Stomach smooth muscle (tissue), 2 donors: Measurements from ENCODE around the gene RIN3.

ENCODE experiments used
- H3K27ac ChIP-seq: one replicate; pipeline ENCODE4 v1.7.0; 2013; ENCODE audit warnings: mild to moderate bottlenecking, low read length, inconsistent platforms
- H3K27me3 ChIP-seq, 2 donors: one replicate each; pipeline ENCODE4 v1.7.0; 2013; ENCODE audit warnings: low read length in 2 of 2; ENCODE audit not compliant: insufficient read depth in 2 of 2, control insufficient read depth in 1 of 2
- H3K36me3 ChIP-seq, 2 donors: one replicate each; pipeline ENCODE4 v1.7.0; 2013; ENCODE audit warnings: low read length in 2 of 2; ENCODE audit not compliant: control insufficient read depth in 2 of 2, insufficient read depth in 2 of 2
- H3K4me1 ChIP-seq: one replicate; pipeline ENCODE4 v1.7.0; 2013; ENCODE audit warnings: low read length; ENCODE audit not compliant: control insufficient read depth, insufficient read depth
- H3K4me3 ChIP-seq, 2 donors: one replicate each; pipeline ENCODE4 v1.7.0; 2013; ENCODE audit warnings: low read length in 2 of 2
- H3K9ac ChIP-seq, 2 donors: one replicate each; pipeline ENCODE4 v1.7.0; 2013; ENCODE audit warnings: low read length in 2 of 2, mild to moderate bottlenecking in 1 of 2
- H3K9me3 ChIP-seq, 2 donors: one replicate each; pipeline ENCODE4 v1.7.0; 2013; ENCODE audit warnings: low read length in 2 of 2; ENCODE audit not compliant: control insufficient read depth in 2 of 2
- donor health status: healthy.
- donor health status: Pancreatic carcinoma.

RIN3 gene

GRCh38 chr14:92546347-92547053, 32.9 kb downstream of the RIN3 start:
- Histone ChIP-seq H3K9ac (no peak overlapping the region), H3K4me1 (peaks cover 17% of the 10 kb centered on the region), H3K27ac (no peak overlapping the region), H3K9me3 (no peaks in the 10 kb centered on the region), H3K36me3 (no peaks in the 10 kb centered on the region), H3K4me3 (no peak overlapping the region), H3K27me3 (no peaks in the 10 kb centered on the region)

GRCh38 chr14:92549105-92549858, 35.7 kb downstream of the RIN3 start:
- no peaks in the 10 kb centered on the region for H3K36me3 ChIP-seq
- H3K4me1 ChIP-seq: peaks cover 41% of the 10 kb centered on the region
- no peaks in the 10 kb centered on the region for H3K9me3 ChIP-seq
- peak overlapping the region; percentile 81 for H3K27ac ChIP-seq
- H3K27me3 ChIP-seq: no peaks in the 10 kb centered on the region
- H3K4me3 ChIP-seq: peak overlapping the region in 1 of 2 donors; percentile 29
- H3K9ac ChIP-seq: no peak overlapping the region

GRCh38 chr14:92549859-92550230, 36.3 kb downstream of the RIN3 start:
- Histone ChIP-seq H3K4me3 (peak overlapping the region in 1 of 2 donors; percentile 29), H3K36me3 (no peaks in the 10 kb centered on the region)

GRCh38 chr14:92551044-92551841, 37.7 kb downstream of the RIN3 start:
- peaks cover 3 to 5% of the 10 kb centered on the region in 2 donors for H3K36me3 ChIP-seq
- H3K4me3 ChIP-seq: no peak overlapping the region
- H3K27me3 ChIP-seq: no peaks in the 10 kb centered on the region
- H3K27ac ChIP-seq: no peak overlapping the region
- peaks cover 41% of the 10 kb centered on the region for H3K4me1 ChIP-seq
- H3K9ac ChIP-seq: no peak overlapping the region
- H3K9me3 ChIP-seq: no peaks in the 10 kb centered on the region

More at GRCh38 chr14:92549859-92550230, 36.3 kb downstream of the RIN3 start:
- Histone ChIP-seq H3K27ac (peak overlapping the region; percentile 81), H3K27me3 (no peaks in the 10 kb centered on the region), H3K9ac (no peak overlapping the region), H3K9me3 (no peaks in the 10 kb centered on the region), H3K4me1 (peaks cover 41% of the 10 kb centered on the region)

GRCh38 chr14:92552066-92552465, 38.5 kb downstream of the RIN3 start:
- H3K4me1 ChIP-seq: peaks cover 39% of the 10 kb centered on the region
- no peak overlapping the region for H3K27ac ChIP-seq
- no peak overlapping the region for H3K4me3 ChIP-seq
- H3K9me3 ChIP-seq: no peaks in the 10 kb centered on the region
- H3K36me3 ChIP-seq: peaks cover 6 to 11% of the 10 kb centered on the region in 2 donors
- no peak overlapping the region for H3K9ac ChIP-seq
- H3K27me3 ChIP-seq: no peaks in the 10 kb centered on the region

- Histone ChIP-seq H3K9me3 (no peaks in the 10 kb centered on the region), H3K4me1 (peaks cover 36% of the 10 kb centered on the region), H3K27me3 (no peaks in the 10 kb centered on the region), H3K27ac (no peak overlapping the region), H3K4me3 (peak overlapping the region in 1 of 2 donors; percentile 29), H3K9ac (peak overlapping the region in 1 of 2 donors; percentile 5), H3K36me3 (peaks cover 9 to 18% of the 10 kb centered on the region in 2 donors)
Observed at GRCh38 chr14:92553438-92553837, 39.9 kb downstream of the RIN3 start.

- Histone ChIP-seq H3K4me3 (no peak overlapping the region), H3K9ac (no peak overlapping the region), H3K4me1 (peaks cover 24% of the 10 kb centered on the region), H3K27ac (no peak overlapping the region), H3K36me3 (peaks cover 17 to 23% of the 10 kb centered on the region in 2 donors), H3K27me3 (no peaks in the 10 kb centered on the region), H3K9me3 (no peaks in the 10 kb centered on the region)
Observed at GRCh38 chr14:92555465-92556111, 42.0 kb downstream of the RIN3 start.

GRCh38 chr14:92556255-92556741, 42.7 kb downstream of the RIN3 start:
- Histone ChIP-seq H3K36me3 (peaks cover 17 to 23% of the 10 kb centered on the region in 2 donors), H3K27ac (no peak overlapping the region)

GRCh38 chr14:92556863-92557543, 43.4 kb downstream of the RIN3 start:
- Histone ChIP-seq H3K27ac (no peak overlapping the region), H3K36me3 (peaks cover 17 to 23% of the 10 kb centered on the region in 2 donors), H3K4me3 (no peak overlapping the region), H3K4me1 (peaks cover 22% of the 10 kb centered on the region), H3K9ac (no peak overlapping the region), H3K9me3 (no peaks in the 10 kb centered on the region), H3K27me3 (no peaks in the 10 kb centered on the region)

More at GRCh38 chr14:92556255-92556741, 42.7 kb downstream of the RIN3 start:
- no peaks in the 10 kb centered on the region for H3K9me3 ChIP-seq
- no peak overlapping the region for H3K9ac ChIP-seq
- no peaks in the 10 kb centered on the region for H3K27me3 ChIP-seq
- H3K4me3 ChIP-seq: no peak overlapping the region
- peaks cover 24% of the 10 kb centered on the region for H3K4me1 ChIP-seq

- Histone ChIP-seq H3K4me1 (peaks cover 16% of the 10 kb centered on the region), H3K27ac (no peak overlapping the region), H3K4me3 (no peak overlapping the region), H3K9me3 (no peaks in the 10 kb centered on the region), H3K9ac (no peak overlapping the region), H3K27me3 (no peaks in the 10 kb centered on the region), H3K36me3 (peaks cover 17 to 23% of the 10 kb centered on the region in 2 donors)
Observed at GRCh38 chr14:92557544-92557912, 43.9 kb downstream of the RIN3 start.
